Stimulated activated CD4-positive, alpha-beta T cell treated with anti-CD3 and anti-CD28 coated beads, Interleukin-15, amount 100 ng/mL, for 48 hours (primary cell): Measurements from ENCODE around the gene HCRTR1.

ENCODE experiments used
- DNase-seq, 2 donors: peaks; one replicate each; pipeline ENCODE4 v3.0.0-alpha.2; 2020; ENCODE audit warnings: low read depth in 2 of 2

Gene HCRTR1

GRCh38 chr1:31626223-31627207 lies 9.0 kb downstream of the HCRTR1 start:
- no peak for DNase-seq

- DNase-seq: no peak
These were observed 9.9 kb downstream of the HCRTR1 start for GRCh38 chr1:31627301-31627929.

DNA sequence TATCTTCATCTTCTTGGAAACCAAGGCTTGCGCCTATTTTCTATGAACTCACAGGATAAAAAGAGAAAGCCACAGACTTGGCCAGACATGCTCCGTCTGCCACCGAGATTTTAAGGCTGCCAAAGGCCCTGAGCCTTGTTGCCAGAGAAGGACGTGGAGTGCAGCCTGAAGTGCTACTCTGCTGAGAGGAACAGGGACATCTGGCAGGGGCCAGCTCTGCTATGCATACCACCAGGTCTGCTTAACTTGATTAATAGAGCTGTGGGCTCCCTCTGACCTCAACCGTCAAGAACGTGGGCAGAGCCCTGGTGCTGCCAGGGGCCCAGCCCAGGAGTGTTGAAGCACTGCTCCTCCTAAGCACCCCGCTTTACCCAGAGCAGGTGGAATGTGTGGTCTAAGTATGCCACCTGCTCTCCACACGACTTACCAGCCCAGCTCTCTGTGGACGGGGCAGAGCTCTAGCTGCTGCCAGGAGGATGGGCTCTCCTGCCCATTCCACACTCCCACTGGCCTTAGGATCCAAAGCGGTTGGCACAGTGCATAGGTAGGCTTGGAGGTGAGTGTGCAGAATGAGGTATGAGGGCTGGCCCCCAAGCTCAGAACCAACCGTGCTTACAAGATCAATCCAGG lies 10.6 kb downstream of the HCRTR1 start:
- DNase-seq: no peak

DNA sequence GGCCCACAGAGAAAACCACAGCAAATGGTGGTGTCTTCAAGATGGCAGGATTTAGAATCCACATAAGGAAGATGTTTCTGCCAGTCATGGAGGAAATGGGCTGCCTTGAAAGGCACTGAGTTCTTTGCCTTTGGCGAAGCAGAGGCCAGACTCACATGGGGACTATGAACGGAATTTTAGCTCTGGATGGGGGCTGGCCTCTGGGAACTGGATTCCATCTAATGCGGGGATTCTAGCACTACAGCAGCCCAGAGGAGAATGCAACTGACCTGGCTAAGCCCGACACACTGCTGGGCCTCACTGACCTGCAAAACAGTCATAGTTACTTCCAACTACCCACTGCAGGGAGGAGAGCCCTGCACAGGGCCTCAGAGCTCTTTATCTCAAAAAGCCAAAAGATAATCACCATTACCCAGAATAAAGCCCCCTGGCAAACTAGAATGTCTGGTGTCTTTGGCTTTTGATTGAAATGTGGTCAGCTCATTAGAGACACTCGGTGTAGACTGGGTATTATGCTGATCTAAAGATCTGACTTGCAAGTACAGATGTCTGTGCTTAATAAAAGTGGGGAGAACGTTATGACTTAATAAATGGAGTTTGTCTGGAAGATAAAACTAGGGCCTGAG lies 11.6 kb downstream of the HCRTR1 start:
- DNase-seq: no peak

DNA sequence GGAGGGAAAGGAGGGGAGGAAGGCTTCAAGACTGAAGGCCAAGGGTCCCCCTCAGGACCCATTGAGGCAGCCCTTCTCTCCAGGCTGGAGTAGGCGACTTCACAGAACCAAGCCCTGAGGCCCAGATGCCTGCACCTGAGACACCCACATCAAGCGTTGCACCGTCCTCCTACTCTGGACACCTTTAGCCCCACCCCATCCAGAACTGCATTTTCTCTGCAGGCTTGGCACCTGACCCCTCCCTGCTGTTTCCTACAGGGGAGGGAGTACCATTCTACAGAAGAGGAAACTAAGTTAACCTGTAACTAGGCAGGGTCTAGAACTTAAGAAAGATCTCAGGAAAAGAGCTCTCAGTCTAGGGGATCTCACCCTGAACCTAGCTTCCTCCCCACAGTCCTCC lies 15.2 kb downstream of the HCRTR1 start:
- DNase-seq: no peak

- peak; percentile 11 to 14 for DNase-seq
These were observed 15.6 kb downstream of the HCRTR1 start for GRCh38 chr1:31633117-31633516.

DNA sequence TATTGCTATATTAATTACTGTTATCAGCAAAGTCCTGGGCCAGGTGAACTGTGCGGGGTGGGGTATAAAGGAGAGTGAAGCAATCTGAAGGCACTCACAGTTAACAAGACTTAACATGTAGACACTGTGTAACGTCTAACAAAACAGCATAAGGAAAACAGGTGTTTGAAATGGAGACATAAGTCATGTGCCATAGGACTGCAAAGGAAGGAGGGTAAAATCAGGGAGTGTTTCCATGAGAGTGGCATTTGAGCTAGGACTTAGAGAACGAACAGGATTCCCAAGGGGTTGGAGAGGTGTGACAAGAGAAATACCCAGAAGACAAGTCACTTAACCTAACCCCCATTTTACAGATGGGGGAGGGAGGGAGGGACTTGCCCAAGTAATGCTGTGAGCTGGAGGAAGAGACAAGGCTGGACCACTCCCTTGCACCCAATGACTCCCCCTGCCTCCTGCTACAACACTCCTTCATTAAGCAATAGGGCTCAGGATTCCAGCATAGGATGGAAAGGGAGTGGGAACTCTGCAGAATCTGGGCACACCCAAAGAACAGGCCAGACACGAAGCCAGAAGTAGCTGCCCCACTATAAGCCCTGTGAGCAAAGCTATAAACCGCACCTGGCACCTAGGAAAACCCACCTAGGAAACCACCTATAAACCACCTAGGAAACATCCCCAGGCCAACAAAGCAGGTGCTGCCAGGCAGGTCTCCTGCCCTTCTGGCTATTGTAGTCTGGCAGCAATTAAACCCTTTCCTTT lies 20.6 kb downstream of the HCRTR1 start:
- DNase-seq: no peak

GRCh38 chr1:31639543-31639942 lies 22.1 kb downstream of the HCRTR1 start:
- DNase-seq: no peak

GRCh38 chr1:31640179-31640578 lies 22.7 kb downstream of the HCRTR1 start:
- DNase-seq: no peak

GRCh38 chr1:31640964-31641363 lies 23.5 kb downstream of the HCRTR1 start:
- DNase-seq: no peak

DNA sequence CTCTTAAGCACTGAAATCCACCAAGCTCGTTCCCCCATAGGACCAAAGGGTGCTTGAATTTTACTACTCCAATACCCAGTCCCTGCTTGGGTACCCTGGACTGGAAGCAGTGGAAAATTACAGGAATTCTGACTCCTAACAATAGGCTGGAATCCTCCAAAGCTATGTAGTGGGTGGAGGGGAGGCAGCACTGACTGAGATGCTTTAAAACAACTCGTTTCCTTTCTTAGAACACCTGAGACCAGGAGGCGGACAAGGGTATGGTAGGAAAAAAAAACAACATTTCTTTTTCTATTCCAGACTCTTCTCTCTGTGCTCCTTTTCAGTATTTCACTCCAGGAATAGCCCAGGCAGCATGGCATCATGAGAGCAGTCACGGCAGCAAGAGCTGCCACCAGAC lies 24.9 kb downstream of the HCRTR1 start:
- DNase-seq: no peak

- DNase-seq: no peak
These were observed 25.4 kb downstream of the HCRTR1 start for GRCh38 chr1:31642897-31643296.

GRCh38 chr1:31643976-31644559 lies 26.6 kb downstream of the HCRTR1 start:
- DNase-seq: no peak

DNA sequence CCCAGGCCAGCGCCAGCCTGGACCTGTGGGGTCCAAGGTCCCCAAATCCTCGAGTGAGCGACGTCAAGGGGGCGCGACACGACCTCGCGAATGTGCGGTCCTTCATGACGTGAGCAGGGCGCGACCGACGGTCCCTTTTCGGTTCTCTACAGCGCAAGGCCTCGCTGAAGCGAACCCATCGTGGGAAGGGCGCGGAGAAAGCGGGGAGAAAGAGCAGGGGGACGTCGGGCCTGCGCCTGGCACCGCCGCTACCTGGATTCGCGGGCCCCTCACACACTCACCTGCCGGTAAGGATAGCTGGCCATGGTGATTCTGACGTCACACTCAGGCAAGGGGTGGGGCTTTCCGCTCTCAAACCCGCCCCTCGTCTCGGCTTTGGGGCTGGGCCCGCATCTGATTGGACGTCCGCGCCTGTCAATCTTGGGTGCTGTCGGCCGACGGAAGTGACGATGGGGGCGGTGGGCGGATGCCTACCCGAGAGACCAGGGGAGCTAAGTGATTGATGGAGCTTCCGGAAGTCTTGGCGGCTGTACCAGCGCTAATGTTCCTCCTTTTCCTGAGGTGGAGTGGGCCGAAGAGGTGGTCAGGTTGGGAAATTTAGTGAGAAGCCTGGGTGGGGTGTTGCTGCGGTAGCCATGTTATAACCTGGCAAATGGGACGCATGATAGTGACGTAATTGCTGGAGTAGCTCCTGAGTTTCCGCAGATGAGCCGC lies 27.2 kb downstream of the HCRTR1 start, which contains the start of gene PEF1:
Gene PEF1 (minus strand): TSS at position 317 of the 714 bp plus-strand sequence. CDS start 12 bp downstream, at position 305.
- DNase-seq: peak; percentile 98 to 99

- DNase-seq: no peak
These were observed 27.7 kb downstream of the HCRTR1 start for GRCh38 chr1:31645274-31645568.

DNA sequence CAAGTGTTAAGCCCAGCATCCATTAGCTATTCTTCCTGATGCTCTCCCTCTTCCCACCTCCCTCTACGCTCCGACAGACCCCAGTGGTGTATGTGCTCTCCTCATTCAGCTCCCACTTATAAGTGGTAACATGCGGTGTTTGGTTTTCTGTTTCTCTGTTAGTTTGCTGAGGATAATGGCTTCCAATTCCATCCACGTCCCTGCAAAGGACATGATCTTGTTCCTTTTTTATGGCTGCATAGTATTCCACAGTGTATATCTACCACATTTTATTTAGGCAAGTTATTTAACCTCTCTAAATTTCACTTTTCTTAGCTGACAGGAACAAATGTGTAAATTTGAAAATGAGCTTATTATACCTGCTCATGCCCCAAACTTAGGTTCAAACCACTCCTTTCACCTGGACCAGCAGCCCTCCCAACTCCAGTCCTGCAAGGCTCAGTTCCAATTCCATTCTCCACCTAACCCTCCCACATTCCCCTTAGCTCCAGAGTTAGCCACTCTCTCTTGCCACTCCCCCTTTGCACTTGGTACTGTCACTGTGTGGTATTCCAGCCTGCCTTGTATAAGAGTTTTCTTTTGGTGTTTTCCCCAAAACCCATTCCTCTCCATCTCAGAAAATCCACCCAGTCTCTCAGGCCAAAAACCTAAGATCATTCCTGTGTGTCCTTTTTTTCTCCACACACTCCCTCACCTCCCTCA lies 28.9 kb downstream of the HCRTR1 start:
- no peak for DNase-seq

GRCh38 chr1:31647106-31647505 lies 29.6 kb downstream of the HCRTR1 start:
- DNase-seq: no peak

GRCh38 chr1:31648190-31648589 lies 30.7 kb downstream of the HCRTR1 start:
- no peak for DNase-seq

- no peak for DNase-seq
These were observed 31.3 kb downstream of the HCRTR1 start for GRCh38 chr1:31648641-31649357.
